Retinal pigment epithelial cell (primary cell): ENCODE results near the gene NRAS.

Source experiments
- DNase-seq: peaks from one replicate; pipeline ENCODE4 v3.0.0-alpha.2; 2010; ENCODE audit warnings: low read depth
- H3K4me3 ChIP-seq: 2 replicates; pipeline ENCODE4 v1.5.1; 2011; ENCODE audit warnings: mild to moderate bottlenecking, low read length, control low read depth, moderate library complexity
- TF ChIP-seq, protein P1 (sequence below): conservative IDR thresholded peaks from 2 replicates; pipeline ENCODE4 v1.5.1; 2011; ENCODE audit warnings: low read depth, low read length, control low read depth, inconsistent platforms

Gene NRAS

GRCh38 chr1:114668784-114669561, 47.6 kb downstream of the NRAS start:
- peak overlapping the region; percentile 64 for H3K4me3 ChIP-seq
- TF ChIP-seq, protein P1, sequence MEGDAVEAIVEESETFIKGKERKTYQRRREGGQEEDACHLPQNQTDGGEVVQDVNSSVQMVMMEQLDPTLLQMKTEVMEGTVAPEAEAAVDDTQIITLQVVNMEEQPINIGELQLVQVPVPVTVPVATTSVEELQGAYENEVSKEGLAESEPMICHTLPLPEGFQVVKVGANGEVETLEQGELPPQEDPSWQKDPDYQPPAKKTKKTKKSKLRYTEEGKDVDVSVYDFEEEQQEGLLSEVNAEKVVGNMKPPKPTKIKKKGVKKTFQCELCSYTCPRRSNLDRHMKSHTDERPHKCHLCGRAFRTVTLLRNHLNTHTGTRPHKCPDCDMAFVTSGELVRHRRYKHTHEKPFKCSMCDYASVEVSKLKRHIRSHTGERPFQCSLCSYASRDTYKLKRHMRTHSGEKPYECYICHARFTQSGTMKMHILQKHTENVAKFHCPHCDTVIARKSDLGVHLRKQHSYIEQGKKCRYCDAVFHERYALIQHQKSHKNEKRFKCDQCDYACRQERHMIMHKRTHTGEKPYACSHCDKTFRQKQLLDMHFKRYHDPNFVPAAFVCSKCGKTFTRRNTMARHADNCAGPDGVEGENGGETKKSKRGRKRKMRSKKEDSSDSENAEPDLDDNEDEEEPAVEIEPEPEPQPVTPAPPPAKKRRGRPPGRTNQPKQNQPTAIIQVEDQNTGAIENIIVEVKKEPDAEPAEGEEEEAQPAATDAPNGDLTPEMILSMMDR = no peak
- no peak for DNase-seq

DNA sequence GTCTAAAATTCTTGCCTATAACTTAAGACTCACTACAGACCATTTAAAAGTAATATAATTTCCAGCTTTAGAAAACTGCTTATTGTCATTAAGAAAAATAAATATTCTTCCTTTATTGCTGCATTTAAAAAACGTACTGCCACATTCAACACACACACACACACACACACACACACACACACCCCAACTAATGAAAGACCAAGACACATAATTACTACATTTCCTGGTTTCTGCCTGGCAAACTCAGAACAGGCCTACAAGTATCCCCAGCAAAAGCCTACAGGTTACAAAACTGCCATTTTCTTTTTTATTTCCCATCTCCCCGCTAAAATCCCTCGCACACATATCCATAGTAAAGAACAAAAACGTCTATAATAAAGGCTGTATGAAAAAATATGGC, 48.2 kb downstream of the NRAS start:
- TF ChIP-seq, protein P1 = no peak
- H3K4me3 ChIP-seq = no peak overlapping the region
- no peak for DNase-seq

GRCh38 chr1:114666954-114667353, 49.6 kb downstream of the NRAS start:
- H3K4me3 ChIP-seq = no peak overlapping the region
- TF ChIP-seq, protein P1 = no peak
- no peak for DNase-seq

DNA sequence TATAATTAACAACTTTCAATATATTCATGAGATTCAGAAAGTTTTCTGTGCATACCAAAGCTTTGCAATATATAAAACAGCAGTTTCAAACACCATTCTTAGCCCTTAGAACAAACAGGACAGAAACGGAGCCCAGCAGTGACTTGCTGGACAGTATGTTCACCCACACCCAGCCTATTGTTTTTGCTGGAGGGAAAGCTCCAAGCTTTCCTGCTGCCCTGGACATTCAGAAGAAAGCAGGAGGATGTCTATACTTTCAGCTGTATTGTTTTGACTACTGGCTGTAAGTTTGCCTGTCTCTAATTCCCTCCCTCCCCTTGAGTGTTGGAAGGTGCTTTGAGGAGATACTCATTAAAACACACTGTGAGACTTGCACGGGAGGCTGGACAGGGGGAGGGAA, 56.3 kb downstream of the NRAS start:
- DNase-seq = no peak
- no peak overlapping the region for H3K4me3 ChIP-seq
- TF ChIP-seq, protein P1 = no peak
